Limb (tissue), 2 donors: Measurements from ENCODE around the gene OSBPL10.
"Not testable (repeated sequence)": the region's sequence is repeated elsewhere in the genome, so short reads cannot be mapped to it uniquely, and the experiment has no call there.

Source experiments
- DNase-seq, 2 donors: peaks; one replicate each; pipeline ENCODE4 v3.0.0-alpha.2; 2016; ENCODE audit errors: extremely low spot score in 2 of 2

Gene OSBPL10

DNA sequence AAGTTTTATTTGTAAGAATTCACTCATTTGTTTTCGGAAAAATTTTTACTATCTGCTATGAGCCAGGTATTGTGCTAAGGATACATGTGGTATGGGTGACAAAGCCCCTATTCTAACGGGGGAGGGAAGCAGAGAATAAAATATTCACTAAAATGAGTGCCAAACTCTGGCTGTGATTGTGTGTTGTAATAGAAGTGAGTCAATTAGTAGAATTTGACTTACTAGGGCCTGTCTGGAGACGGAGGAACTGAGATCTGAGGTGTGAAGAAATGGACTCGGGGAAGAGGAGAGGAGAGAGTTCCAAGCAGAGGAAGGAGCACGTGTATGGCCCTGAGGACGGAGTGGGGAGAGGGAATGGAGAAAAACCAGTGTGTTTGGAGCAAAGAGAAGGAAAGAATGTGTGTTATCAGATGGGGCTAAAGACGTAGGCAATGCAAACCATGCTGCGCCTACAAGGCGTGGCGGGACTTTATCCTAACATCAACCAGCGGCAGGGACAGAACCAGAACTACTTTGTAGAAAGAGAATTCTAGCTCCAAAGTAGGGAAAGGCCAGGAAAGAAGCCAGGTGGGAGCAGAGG lies 89.1 kb downstream of the OSBPL10 start:
- no peak for DNase-seq

DNA sequence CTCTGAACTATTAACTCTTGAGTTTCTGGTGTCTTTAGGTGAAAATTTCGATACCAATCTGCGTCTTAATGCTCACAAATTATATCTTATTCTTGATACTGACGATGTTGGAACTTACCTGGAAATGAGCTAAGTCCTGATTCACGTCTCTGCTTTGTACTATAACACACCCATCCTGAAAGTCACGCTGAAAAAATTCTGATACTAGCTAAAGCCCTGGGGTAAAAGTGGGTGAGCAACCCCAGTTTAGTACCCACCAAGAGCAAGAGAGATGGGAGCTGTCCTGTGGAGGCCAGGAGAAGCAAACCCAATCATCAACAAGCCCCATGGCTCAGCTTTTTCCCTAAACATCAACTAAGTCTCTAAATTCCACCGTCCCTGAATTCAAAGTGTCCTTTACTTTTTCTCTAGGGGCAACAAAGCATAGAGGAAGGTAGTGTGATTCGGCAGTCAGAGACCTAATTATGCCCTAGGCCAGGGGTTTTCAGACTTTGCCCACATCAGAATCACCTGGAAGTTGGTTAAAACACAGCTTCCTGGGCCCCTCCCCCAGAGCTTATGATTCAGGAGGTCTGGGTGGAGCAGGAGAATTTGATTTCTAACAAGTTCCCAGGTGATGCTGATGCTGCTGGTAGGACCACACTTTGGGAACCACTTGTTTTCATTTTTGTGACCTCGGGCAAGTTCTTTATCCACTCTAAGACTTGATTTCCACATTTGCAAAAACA lies 90.2 kb downstream of the OSBPL10 start:
- DNase-seq, result no peak

GRCh38 chr3:31890007-31890406 lies 91.1 kb downstream of the OSBPL10 start:
- no peak for DNase-seq

DNA sequence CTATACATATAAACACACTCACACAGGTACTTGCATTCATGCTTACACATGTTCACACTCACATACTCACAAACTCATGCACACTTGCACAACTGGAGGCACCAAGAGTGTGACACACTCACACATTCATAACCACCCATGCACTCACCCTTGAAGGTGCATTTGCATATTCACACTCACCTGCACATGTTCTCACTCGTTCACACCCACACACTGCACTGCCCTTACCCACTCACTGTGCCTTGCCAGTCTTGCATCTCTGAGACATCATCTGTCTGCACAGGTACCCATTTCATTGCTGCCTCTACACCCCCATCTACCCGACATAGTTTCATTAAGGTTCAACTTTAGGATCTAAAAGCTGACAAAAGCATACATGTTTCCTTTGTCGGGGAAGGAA lies 95.8 kb downstream of the OSBPL10 start:
- no peak for DNase-seq

DNA sequence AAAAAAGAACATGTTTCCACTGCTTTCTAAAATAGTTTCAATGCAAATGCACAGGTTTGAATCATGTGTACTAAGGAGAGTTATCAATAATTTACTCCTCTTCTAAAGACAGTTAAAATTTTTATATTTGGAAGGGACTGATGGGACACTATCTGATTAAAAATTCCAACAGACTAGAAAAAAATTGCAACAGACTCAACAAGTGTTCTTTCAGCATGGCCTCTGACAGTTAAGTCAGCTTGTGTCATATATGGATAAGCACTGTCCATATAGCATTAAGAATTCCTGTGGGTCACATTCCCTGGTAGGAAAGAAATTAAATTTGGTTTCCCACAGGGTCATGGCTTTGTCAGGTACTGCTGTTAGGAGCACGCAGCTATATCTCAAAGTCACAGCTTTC lies 96.8 kb downstream of the OSBPL10 start:
- DNase-seq, result no peak

DNA sequence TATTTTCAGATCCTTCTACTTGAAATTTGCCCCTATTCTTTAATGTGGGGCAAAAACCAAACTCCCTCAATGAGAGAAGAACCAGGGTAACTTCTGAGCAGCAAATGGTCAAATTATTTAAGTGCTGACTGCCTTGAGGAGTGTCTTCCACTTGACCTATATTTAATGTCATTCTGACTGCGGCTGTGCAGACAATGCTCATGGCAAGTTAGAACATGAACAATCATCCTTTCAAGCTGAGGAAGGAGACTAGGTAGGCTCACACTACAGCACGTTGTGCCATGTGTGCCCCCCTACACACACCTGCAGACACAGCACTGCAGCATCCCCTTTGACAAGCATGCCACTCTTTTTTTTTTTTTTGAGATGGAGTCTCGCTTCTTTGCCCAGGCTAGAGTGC lies 98.2 kb downstream of the OSBPL10 start:
- DNase-seq, result no peak

- no peak for DNase-seq
Measured at GRCh38 chr3:31882431-31882830, 98.6 kb downstream of the OSBPL10 start.

DNA sequence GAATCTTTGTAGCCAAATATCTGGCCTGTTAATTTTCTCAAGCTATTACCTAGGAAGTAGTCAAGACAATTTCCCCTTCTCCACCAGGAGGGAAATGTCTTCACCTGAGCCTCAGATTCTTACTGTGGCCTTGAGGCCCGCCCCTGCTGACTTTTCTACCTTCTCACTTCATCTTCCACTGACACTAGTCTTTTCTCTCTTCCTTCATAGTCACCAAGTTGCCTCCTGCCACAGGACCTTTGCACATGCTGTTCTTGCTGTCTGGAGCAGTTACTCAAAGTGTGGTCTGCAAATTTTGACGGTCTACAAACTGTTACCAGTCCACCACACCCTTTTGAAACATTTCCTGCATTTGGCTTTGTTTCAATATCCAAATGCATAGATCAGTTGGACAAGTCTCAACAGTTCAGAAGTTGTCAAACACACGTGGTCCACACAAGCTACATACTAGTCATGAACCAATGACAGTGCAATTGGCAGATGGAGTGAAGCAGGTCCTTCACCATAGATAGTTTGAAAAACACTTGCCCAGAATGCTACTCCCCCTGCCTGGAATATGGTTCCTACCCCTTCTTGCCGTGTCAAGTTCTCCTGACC lies 100.5 kb downstream of the OSBPL10 start:
- DNase-seq, result no peak

GRCh38 chr3:31880020-31880419 lies 101.0 kb downstream of the OSBPL10 start:
- DNase-seq, result no peak

DNA sequence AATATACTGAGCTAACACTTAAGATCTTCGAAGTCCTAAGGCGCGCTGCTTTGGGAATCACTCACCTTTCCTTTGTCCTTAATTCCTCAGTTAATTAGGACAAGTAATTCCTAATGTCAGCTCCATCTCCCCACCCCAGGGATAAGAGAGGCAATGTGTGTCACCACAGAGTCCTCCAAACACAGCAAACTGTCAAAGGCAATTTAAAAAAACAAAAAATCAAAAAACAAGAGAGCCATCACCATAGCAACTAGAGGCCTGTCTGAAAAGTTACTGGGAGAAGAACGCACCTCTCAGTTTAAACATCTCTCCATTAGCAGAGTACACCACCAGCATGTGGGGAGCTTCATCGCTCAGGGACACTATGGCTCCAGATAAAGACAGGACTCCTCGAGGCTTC lies 101.7 kb downstream of the OSBPL10 start:
- DNase-seq, result no peak

- DNase-seq, result no peak
Measured at GRCh38 chr3:31878231-31878838, 102.7 kb downstream of the OSBPL10 start.

DNA sequence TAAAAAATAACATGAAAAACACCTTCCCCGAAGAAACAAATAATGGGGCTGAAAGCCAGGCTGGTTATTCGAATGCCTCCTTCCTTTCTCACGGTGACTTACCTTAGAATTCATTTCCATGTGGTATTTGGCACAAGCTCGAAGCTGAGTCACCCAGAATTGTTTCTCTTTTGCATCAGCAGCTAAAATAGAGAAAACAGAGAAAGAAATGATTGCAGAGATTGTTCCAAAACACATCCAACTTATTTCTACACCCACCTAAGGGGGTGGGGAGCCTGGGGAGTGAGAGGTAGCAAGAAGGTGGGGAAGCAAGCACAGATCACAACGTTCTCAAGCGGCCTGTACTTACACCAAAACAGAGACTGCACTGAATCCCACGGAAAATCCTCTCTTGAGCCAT lies 104.7 kb downstream of the OSBPL10 start:
- no peak for DNase-seq

- no peak for DNase-seq
Measured at GRCh38 chr3:31875437-31875836, 105.6 kb downstream of the OSBPL10 start.

DNA sequence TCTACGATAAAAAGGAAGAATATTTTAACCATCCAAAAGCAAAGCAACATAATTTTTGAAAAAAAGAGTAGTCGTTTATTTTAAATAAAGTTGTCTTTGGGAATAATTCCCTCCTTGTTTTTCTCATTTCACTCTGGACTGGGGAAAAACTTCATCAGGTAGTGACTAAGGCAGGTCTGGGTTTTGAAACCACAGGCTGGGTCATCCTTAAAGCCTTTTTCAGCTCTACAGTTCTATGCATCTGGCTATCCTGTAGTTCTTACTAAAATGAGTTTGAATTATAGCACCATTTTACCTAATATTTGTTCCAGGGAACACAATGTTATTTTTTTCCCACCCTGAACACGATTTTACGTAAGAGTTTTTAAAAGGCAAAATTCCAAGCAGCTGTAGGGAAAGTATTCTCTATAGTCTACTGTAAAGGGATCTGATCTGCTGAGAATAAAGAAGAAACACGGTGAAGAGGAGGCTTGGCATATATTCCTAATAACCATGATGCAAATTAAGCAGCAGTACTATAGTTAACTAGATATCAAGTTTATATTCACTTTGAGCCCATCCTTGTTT lies 107.7 kb downstream of the OSBPL10 start:
- no peak for DNase-seq

GRCh38 chr3:31871939-31872507 lies 109.0 kb downstream of the OSBPL10 start:
- no peak for DNase-seq

- not testable (repeated sequence) for DNase-seq
Measured at GRCh38 chr3:31870111-31870510, 111.0 kb downstream of the OSBPL10 start.

- DNase-seq, result no peak
Measured at GRCh38 chr3:31868236-31868635, 112.8 kb downstream of the OSBPL10 start.

GRCh38 chr3:31862666-31863279 lies 118.3 kb downstream of the OSBPL10 start:
- no peak for DNase-seq

- no peak for DNase-seq
Measured at GRCh38 chr3:31861826-31862225, 119.2 kb downstream of the OSBPL10 start.

DNA sequence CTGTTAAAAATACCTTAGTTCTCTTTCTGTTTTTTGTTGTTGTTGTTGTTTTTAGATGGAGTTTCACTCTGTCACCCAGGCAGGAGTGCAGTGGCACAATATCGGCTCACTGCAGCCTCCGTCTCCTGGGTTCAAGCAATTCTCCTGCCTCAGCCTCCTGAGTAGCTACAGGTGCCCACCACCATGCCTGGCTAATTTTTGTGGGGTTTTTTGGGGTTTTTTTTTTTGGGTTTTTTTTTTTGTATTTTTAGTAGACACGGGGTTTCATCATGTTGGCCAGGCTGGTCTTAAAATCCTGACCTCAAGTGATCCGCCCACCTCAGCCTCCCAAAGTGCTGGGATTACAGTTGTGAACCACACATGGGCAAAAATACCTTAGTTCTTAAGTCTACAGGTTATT lies 120.4 kb downstream of the OSBPL10 start:
- not testable (repeated sequence) for DNase-seq

- DNase-seq, result no peak
Measured at GRCh38 chr3:31859245-31859644, 121.8 kb downstream of the OSBPL10 start.
